HG03103 (cell line): ENCODE results near the gene TAB3.

Source experiments
- ATAC-seq: cut with Tn5 transposase; IDR thresholded peaks from one replicate; pipeline ENCODE4 v1.9.1; 2021; ENCODE audit warnings: low read depth; ENCODE audit not compliant: unreplicated experiment

The TAB3 gene

GRCh38 chrX:30889147-30890140, at the start of gene TAB3:
Gene TAB3, minus strand, starts transcription at chrX:30889254. Its CDS starts 29,666 bp downstream, at chrX:30859588.
- peak; percentile 90 for ATAC-seq

DNA sequence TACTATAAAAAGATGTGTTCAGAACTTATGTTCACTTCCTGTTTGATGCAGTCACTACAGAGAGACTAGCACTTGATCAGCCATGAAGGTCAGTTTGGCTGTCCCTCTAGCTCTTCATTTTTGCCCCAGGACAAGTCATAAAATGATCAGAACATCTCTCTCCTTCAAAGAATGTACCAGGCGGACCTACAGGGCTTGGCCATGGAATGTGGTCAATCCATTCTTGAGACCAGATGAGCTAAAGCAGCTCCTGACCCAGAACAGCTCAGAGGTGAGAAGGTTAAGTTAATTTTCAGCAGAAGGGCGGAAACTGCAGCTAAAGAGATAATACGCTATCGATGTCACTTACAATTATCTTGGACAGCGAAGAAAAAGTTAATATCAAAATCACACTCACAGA, 49.2 kb upstream of the TAB3 start:
- no peak for ATAC-seq

- ATAC-seq: no peak
Observed at GRCh38 chrX:30935985-30936384, 46.9 kb upstream of the TAB3 start.

DNA sequence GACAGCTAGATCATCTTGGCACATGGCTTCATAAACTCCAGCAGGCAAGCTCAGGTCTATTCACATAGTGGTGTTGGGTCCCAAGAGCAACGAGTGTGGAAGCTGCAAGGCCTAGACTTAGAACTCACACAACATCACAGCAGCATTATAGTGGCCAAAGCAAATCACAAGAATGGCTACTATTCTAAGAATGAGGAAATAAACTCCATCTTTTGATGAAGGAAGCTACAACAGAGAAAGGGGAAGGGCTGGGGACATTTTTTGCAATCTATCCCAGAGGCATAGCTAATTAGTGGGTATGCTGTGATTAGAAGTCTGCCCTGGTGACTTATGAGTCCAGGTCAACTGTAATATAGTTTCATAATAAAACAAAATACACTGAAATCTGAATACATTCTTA, 42.9 kb upstream of the TAB3 start:
- ATAC-seq: no peak

GRCh38 chrX:30930679-30931078, 41.6 kb upstream of the TAB3 start:
- ATAC-seq: no peak

GRCh38 chrX:30930143-30930542, 41.1 kb upstream of the TAB3 start:
- ATAC-seq: no peak

DNA sequence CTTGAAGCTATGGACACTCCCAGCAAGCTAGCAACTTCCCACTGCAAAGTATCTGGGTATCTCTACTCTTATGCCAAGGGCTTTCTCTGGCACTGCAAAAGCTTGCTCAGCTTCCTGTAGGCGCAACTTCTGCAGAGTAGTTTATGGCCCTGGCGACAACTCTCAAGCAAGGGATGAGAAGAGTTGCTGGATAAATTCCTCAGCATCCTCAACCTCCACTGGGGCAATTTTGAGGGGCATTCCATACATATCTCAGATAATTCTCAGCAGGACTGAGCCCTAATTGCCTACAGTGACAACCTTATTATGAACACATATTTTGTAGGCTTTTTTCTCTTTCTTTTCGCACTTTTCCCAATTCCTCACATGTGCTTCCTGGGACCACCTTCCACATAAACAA, 31.2 kb upstream of the TAB3 start:
- ATAC-seq: no peak

- ATAC-seq: no peak
Observed at GRCh38 chrX:30918480-30918879, 29.4 kb upstream of the TAB3 start.

DNA sequence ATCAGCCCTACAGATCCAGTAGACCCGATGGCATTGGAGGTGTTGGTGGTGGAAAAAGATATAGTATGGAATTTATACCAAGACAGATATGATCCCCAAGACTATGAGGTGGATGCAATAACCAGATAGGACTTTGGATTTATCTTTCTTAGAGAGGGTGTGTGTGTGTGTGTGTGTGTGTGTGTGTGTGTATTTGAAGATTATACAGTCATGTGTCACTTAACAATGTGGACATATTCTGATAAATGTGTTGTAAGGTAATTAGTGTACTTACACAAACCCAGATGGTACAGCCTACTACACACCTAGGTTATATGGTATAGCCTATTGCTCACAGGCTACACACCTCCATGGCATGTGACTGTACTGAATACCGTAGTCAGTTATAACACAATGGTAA, 24.4 kb upstream of the TAB3 start:
- no peak for ATAC-seq

DNA sequence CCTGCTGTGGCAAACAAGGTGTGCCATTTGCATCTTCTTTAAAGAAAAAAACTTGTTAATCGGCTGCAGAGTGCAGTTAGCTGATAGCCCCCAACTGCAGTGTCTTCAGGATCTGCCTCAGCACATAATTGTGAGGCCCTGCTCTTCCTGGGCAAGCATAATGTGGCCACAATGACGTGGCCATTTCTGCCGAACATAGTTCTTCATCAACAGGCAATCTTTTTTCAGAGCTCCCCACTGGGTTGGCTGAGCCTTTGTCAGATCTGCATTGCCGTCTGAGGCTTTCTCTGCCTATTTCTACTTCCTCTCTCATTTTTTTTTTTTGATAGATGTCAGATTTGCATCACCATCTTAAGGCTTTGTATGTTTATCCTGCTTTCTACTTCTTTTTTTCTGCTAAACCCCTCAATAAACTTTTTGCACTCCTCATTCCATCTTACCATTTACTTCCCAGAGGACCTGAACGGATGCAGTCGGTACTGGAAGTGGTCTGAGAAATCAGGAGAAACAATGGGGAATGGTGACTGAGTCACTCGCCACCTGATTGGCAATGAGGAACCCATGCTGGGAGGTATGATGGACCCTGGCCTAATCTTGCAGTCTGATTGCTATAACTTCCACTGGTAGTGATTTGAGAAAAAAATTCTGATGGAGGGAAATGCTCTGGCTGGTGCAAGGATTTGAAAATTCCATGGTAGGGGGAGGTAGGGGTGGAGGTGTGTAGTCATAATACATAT, 21.2 kb upstream of the TAB3 start:
- ATAC-seq: no peak

DNA sequence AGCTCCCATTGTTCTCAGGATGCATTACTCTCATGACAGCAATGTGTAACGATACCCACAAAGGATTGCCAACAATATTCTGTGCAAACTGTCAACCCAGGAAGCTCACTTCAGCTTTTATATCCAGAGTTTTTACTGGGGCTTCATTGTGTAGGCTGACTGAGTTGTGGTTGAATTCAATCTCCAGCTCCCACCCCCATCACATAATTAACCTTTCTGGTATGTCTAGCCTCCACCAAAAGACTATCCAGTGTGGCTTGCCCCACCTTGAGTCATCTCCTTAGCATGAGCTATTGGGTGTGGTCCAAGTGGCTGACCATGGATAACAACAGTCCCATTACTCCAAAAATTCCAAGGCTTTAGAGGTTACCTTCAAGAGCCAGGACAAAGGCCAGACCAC, 17.7 kb upstream of the TAB3 start:
- ATAC-seq: no peak

DNA sequence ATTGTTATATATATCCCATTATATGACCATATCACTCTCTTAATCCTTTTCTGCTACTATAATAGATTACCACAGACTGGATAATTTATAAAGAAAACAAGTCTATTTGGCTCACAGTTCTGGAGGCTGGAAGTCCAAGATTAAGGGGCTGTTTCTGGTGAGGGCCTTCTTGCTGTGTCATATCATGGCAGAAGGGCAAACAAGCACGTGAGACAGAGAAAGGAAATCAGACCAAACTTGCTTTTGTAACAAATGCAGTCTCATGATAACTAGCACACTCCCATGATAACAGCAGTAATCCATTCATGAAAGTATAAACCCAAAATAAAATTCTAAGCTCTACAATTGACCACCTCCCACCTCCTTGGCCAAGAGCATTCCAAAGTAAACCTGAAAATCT, 16.3 kb upstream of the TAB3 start:
- no peak for ATAC-seq

DNA sequence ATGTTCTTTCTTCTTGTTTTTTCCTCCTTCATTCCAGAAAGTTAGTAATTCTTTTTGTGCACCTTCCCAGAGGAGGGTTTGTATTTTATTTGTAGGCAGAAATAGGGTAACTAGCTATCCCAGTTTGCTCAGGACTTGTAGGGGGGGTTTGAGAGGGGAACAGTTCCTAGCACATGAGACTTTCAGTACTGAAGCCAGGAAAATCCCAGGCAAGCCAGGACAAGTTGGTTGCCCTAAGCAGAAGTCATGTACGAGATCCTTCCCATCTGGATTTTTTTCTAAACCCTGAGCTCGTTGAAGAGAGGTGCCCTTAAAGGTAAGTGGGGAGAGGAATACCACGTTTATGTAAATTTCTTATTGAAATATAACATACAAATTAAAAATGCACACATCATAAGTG, 15.6 kb upstream of the TAB3 start:
- ATAC-seq: no peak

- no peak for ATAC-seq
Observed at GRCh38 chrX:30904186-30904585, 15.1 kb upstream of the TAB3 start.

- ATAC-seq: no peak
Observed at GRCh38 chrX:30900227-30900626, 11.2 kb upstream of the TAB3 start.

DNA sequence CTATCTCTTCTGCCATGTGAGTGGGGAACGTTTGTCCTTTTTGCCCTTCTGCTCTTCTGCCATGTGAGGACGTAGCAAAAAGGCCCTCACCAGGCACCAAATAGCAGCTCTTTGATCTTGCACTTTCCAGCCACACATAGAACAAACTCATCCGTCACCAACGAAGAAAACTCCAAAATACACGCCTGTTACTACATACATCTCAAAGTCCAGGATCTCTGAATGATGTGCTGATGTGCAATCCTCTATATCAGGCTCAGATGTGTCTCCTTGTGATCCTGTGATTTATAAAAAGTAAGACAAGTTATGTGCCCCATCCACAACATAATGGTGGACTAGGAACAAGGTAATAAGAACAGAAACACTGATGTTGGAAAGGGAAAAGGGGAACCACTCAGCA, 9.8 kb upstream of the TAB3 start:
- ATAC-seq: no peak

DNA sequence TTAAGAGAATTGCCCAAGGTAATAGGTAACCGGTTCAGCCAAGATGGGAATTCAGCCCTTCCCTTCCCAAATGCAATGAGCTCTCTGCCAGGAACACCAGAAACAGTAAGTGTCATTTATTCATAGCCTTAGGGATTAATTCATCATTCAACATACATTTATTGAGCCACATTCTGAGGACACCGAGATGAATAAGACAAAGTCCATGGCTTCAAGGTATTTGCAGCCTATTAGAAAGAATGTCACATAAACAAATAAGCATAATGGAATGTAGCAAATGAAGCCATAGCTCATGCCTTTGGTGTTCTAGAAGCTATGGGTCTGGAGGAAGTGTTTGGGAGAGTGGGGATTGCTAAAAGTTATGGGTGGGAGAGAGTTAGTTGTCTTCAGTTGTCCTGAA, 6.3 kb upstream of the TAB3 start:
- ATAC-seq: no peak

DNA sequence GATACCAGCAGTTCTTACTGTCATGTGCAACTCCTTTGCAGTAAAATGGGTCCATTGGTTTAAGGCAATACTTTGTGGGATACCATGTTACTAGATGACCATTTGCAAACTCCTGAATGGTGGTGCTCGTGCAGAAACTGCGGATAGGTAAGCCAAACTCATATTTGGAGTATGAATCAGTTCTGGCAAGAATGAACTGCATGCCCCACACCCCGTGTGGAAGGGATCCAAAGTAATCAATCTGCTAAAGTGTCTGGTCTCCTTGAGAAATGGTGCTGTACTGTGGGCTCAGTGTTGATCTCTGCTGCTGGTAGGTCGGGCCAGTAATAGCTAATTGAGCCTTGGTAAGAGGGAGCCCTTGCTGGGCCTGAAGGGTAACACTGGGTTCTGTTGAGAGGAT, 4.2 kb upstream of the TAB3 start:
- no peak for ATAC-seq

- no peak for ATAC-seq
Observed at GRCh38 chrX:30892591-30892990, 3.5 kb upstream of the TAB3 start.

GRCh38 chrX:30888526-30889146, 418 bp downstream of the TAB3 start:
- ATAC-seq: peak; percentile 13

GRCh38 chrX:30887721-30888120, 1.3 kb downstream of the TAB3 start:
- ATAC-seq: no peak
